Measurements from ENCODE around the gene RAPGEF4. TPM values are rescaled to one million over a fixed set of nuclear protein-coding genes. Genes with fewer than 3 reads are reported as not detected.

The RAPGEF4 gene
- total and polyA plus RNA-seq, 2 of the 13 experiments (the other 11 are each of a cell fraction or from before 2014, with no cell fraction given): 0.78 to 0.91 TPM

- TF ChIP-seq, protein P1, sequence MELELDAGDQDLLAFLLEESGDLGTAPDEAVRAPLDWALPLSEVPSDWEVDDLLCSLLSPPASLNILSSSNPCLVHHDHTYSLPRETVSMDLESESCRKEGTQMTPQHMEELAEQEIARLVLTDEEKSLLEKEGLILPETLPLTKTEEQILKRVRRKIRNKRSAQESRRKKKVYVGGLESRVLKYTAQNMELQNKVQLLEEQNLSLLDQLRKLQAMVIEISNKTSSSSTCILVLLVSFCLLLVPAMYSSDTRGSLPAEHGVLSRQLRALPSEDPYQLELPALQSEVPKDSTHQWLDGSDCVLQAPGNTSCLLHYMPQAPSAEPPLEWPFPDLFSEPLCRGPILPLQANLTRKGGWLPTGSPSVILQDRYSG (CRISPR knock-in tag; IDR thresholded peaks at IDR 0.05): peak; percentile 23; the same call in 1 of the 2 replicates
- TF ChIP-seq, protein P2, sequence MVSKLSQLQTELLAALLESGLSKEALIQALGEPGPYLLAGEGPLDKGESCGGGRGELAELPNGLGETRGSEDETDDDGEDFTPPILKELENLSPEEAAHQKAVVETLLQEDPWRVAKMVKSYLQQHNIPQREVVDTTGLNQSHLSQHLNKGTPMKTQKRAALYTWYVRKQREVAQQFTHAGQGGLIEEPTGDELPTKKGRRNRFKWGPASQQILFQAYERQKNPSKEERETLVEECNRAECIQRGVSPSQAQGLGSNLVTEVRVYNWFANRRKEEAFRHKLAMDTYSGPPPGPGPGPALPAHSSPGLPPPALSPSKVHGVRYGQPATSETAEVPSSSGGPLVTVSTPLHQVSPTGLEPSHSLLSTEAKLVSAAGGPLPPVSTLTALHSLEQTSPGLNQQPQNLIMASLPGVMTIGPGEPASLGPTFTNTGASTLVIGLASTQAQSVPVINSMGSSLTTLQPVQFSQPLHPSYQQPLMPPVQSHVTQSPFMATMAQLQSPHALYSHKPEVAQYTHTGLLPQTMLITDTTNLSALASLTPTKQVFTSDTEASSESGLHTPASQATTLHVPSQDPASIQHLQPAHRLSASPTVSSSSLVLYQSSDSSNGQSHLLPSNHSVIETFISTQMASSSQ (IDR thresholded peaks at IDR 0.05; ENCODE audit: low read depth): no peak
- TF ChIP-seq, protein P2 (CRISPR knock-in tag; IDR thresholded peaks at IDR 0.05; ENCODE audit: borderline replicate concordance): no peak
- TF ChIP-seq TOE1 (CRISPR knock-in tag; IDR thresholded peaks at IDR 0.05) (no peak), ZNF839 (CRISPR knock-in tag; IDR thresholded peaks at IDR 0.05; ENCODE audit: borderline replicate concordance) (no peak; the same call in 1 of the 2 replicates), HNF1B (CRISPR knock-in tag; IDR thresholded peaks at IDR 0.05) (no peak), ZNF468 (CRISPR knock-in tag; IDR thresholded peaks at IDR 0.05) (no peak), TCF12 (IDR thresholded peaks at IDR 0.05) (no peak), TCF12 (CRISPR knock-in tag; IDR thresholded peaks at IDR 0.05) (no peak), ZNF138 (CRISPR knock-in tag; IDR thresholded peaks at IDR 0.05; ENCODE audit: low read depth) (no peak), HCFC1 (IDR thresholded peaks at IDR 0.05; ENCODE audit: low read depth, low read length) (no peak), ZNF709 (CRISPR knock-in tag; IDR thresholded peaks at IDR 0.05) (peak; percentile 86), RFX1 (IDR thresholded peaks at IDR 0.05) (no peak), ZXDC (CRISPR knock-in tag; IDR thresholded peaks at IDR 0.05) (peak; percentile 75; the same call in 1 of the 2 replicates), RBM39 (IDR thresholded peaks at IDR 0.05; ENCODE audit: low read depth, low read length, poor library complexity, severe bottlenecking) (peak; percentile 44), PHB2 (IDR thresholded peaks at IDR 0.05; ENCODE audit: partially characterized antibody) (no peak)
- TF ChIP-seq, protein P3, sequence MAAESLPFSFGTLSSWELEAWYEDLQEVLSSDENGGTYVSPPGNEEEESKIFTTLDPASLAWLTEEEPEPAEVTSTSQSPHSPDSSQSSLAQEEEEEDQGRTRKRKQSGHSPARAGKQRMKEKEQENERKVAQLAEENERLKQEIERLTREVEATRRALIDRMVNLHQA (CRISPR knock-in tag; IDR thresholded peaks at IDR 0.05): no peak
Measured at GRCh38 chr2:173075781-173076580, 340.3 kb downstream of the RAPGEF4 start, which contains the start of gene MAP3K20 (continued).

All from HepG2 (cell line).